ENCODE data around the gene KLHL17. TPM values are rescaled to one million over a fixed set of nuclear protein-coding genes. Genes with fewer than 3 reads are reported as not detected.
"Not testable (repeated sequence)": the region's sequence is repeated elsewhere in the genome, so short reads cannot be mapped to it uniquely, and the experiment has no call there.

KLHL17 gene
- total RNA-seq, 4 donors from 2014 or later, result 1.3 to 5.7 (median 2.3) TPM

GRCh38 chr1:1006305-1007159 is 46.1 kb downstream of the KLHL17 start:
- no peak for DNase-seq

DNA sequence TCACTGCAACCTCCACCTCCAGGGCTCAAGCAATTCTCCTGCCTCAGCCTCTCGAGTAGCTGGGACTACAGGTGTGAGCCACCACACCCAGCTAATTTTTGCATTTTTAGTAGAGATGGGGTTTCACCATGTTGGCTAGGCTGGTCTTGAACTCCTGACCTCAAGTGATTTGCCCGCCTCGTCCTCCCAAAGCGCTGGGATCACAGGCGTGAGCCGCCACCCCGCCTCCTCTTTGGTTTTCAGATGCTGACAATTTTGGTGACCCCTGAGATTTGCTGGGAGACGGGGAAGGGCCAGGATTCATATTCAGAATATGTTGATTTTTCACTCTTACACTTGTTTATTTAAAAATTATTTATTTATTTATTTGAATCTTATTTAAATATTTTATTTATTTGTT is 49.7 kb downstream of the KLHL17 start:
- H3K36me3 ChIP-seq; intact Hi-C loops (cut with DNase I; ENCODE audit: low total_unique reads); H3K27me3 ChIP-seq; H3K4me3 ChIP-seq; in situ Hi-C loops (cut with MboI; ENCODE audit: low sequenced_read_pairs in 4 of 4); H3K9me3 ChIP-seq; ATAC-seq; H3K27ac ChIP-seq; DNase-seq: not testable (repeated sequence)
- H3K4me1 ChIP-seq, result peaks cover 6 to 18% of the 10 kb centered on the region in 2 donors

More at GRCh38 chr1:1006305-1007159, 46.1 kb downstream of the KLHL17 start:
- no peak for TF ChIP-seq POLR2A (IDR thresholded peaks at IDR 0.05)
- no peak for TF ChIP-seq CTCF (IDR thresholded peaks at IDR 0.05 in 4 of 5, conservative IDR thresholded peaks at IDR 0.05 in 1 of 5)
- Histone ChIP-seq H3K9me3 (no peaks in the 10 kb centered on the region), H3K27me3 (peaks cover 0 to 4% (median 2%) of the 10 kb centered on the region in 3 donors), H3K4me1 (peaks cover 12 to 16% of the 10 kb centered on the region in 2 donors), H3K27ac (no peak overlapping the region), H3K36me3 (no peaks in the 10 kb centered on the region), H3K4me3 (no peak overlapping the region)
- intact Hi-C loops (cut with DNase I; ENCODE audit: low total_unique reads), result no loop called here
- in situ Hi-C loops (cut with MboI; ENCODE audit: low sequenced_read_pairs in 4 of 4), result no loop called here
- no peak for ATAC-seq

DNA sequence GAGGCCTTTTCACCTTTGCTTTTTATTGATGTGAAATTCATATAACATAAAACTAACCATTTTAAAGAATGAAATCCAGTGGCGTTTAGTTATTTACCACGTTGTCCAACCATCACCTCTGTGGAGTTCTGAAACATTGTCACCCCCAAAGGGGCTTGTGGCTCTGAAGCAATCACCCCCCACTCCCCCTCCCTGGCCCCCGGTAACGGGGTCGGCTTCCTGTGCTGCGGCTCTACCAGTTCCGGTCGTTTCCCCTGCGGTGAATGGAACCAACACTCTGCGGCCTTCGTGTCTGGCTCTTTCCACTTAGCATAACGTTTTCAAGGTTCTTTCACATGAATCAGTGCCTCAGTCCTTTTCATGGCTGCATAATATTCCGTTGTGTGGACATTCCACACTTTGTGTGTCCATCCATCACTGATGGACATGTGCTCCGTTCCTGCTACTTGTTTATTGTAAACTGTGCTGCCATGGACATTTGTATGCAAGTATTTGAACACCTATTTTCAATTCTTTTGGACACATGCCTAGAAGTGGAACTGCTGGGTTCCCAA is 51.1 kb downstream of the KLHL17 start:
- Histone ChIP-seq H3K9me3 (no peaks in the 10 kb centered on the region), H3K27me3 (no peaks in the 10 kb centered on the region), H3K4me3 (no peak overlapping the region), H3K27ac (no peak overlapping the region), H3K4me1 (peaks cover 0 to 10% of the 10 kb centered on the region in 2 donors), H3K36me3 (no peaks in the 10 kb centered on the region)
- ATAC-seq (no peak), DNase-seq (no peak)
- no peak for TF ChIP-seq POLR2A (IDR thresholded peaks at IDR 0.05)
- TF ChIP-seq CTCF (IDR thresholded peaks at IDR 0.05 in 4 of 5, conservative IDR thresholded peaks at IDR 0.05 in 1 of 5), result no peak
- intact Hi-C loops (cut with DNase I; ENCODE audit: low total_unique reads) (no loop called here), in situ Hi-C loops (cut with MboI; ENCODE audit: low sequenced_read_pairs in 4 of 4) (no loop called here)

- peak overlapping the region; percentile 81 to 86 (median 84) for H3K27ac ChIP-seq
- H3K4me3 ChIP-seq, result peak overlapping the region; percentile 71 to 84 (median 75)
- intact Hi-C loops (cut with DNase I; ENCODE audit: low total_unique reads), result loop anchor here (1.0 kb wide), 1 partner anchor 12 kb away; the partner anchor contains the start of gene HES4
- ATAC-seq; H3K36me3 ChIP-seq; in situ Hi-C loops (cut with MboI; ENCODE audit: low sequenced_read_pairs in 4 of 4); DNase-seq; H3K9me3 ChIP-seq; H3K27me3 ChIP-seq: not testable (repeated sequence)
- peaks cover 0 to 10% of the 10 kb centered on the region in 2 donors for H3K4me1 ChIP-seq
These were observed 52.3 kb downstream of the KLHL17 start for GRCh38 chr1:1012736-1013104.

DNA sequence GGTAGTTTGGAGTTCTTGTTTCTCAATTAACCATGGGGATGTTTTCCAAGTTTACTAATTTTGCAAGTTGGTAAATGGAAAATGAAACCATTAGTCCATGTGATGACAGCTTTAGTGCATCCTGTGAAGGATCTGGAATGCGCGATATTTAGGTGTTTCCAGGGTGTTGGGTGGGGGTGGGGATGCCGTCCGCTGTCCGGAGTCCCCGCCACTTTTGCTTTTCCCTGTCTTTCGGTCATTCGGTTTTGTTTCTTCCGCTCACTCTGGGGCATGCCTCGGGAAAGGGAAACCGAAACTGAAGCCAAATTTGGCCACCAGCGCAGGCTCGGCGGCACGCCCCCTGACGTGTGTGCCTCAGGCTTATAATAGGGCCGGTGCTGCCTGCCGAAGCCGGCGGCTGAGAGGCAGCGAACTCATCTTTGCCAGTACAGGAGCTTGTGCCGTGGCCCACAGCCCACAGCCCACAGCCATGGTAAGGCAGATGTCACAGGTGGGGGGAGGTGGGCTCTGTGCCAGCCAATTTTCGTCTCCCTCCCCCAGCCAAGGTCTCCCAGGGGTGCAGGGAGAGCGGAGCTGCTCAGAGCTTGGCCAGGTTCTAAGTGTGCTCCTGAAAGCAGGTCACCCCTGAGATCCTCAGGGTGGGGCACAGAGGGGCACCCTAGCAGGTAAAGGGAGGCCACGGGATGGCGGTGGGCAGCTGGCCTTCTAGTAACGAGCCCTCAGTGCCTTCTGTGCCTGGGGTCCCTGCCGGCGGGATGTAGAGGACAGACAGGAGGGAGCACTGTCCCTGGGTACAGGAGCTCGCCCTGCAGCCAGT is 52.9 kb downstream of the KLHL17 start, which contains the start of gene ISG15:
TSS of gene ISG15 (plus strand) at position 393 of the 817 bp plus-strand sequence. CDS start at position 470, 77 bp downstream.
- intact Hi-C loops (cut with DNase I; ENCODE audit: low total_unique reads) (loop anchor here (1.0 kb wide), 1 partner anchor 13 kb away; the partner anchor contains the start of gene HES4), in situ Hi-C loops (cut with MboI; ENCODE audit: low sequenced_read_pairs in 4 of 4) (no loop called here)
- ATAC-seq (peak; percentile 90 to 95), DNase-seq (peak; percentile 73 to 86)
- H3K27me3 ChIP-seq, result no peaks in the 10 kb centered on the region
- no peaks in the 10 kb centered on the region for H3K36me3 ChIP-seq
- H3K9me3 ChIP-seq, result no peaks in the 10 kb centered on the region
- H3K4me1 ChIP-seq, result peaks cover 0 to 10% of the 10 kb centered on the region in 2 donors
- TF ChIP-seq CTCF (IDR thresholded peaks at IDR 0.05 in 4 of 5, conservative IDR thresholded peaks at IDR 0.05 in 1 of 5), result no peak
- peak; percentile 66 to 85 for TF ChIP-seq POLR2A (IDR thresholded peaks at IDR 0.05)
- H3K4me3 ChIP-seq, result peak within 1 kb of the TSS; percentile 71 to 84 (median 75)
- peak within 1 kb of the TSS; percentile 81 to 86 (median 84) for H3K27ac ChIP-seq
